GM21737 (cell line): ENCODE data around the gene TRMT44.

Source experiments
- ATAC-seq: cut with Tn5 transposase; IDR thresholded peaks from one replicate; pipeline ENCODE4 v1.9.1; 2021; ENCODE audit warnings: mild to moderate bottlenecking, moderate library complexity; ENCODE audit not compliant: unreplicated experiment

Gene TRMT44

DNA sequence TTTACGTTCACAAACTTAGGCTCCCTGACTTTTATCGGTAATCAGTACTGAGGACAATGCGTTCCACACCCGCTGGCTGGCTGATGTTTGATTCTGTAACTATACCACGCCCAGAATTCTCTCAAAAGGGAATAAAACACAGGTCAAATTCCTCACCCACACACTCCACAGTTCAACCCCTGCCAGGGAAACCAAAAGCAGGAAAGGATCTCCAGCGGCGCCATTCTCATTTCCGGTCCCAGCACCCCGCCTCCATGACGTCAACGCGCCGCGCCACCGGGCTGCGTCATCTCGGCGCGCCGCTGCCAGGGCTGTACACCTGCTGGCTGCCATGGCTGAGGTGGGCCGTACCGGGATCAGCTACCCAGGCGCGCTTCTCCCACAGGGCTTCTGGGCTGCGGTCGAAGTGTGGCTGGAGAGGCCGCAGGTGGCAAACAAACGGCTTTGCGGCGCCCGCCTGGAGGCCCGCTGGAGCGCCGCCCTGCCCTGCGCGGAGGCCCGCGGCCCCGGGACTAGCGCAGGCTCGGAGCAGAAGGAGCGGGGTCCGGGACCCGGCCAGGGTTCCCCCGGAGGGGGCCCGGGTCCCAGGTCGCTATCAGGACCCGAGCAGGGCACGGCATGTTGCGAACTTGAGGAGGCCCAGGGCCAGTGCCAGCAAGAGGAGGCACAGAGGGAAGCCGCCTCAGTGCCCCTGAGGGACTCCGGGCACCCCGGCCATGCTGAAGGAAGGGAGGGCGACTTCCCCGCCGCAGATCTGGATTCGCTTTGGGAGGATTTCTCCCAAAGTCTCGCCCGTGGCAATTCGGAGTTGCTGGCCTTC lies at the start of gene TRMT44, which contains the start of gene ACOX3:
TRMT44 (plus strand) TSS at position 286 of the 820 bp plus-strand sequence; CDS start at position 332, 46 bp downstream.
ACOX3 (minus strand) TSS at position 232 of the 820 bp plus-strand sequence. CDS start 24,202 bp downstream, outside the sequence.
- ATAC-seq, result peak; percentile 84

GRCh38 chr4:8391071-8391470 lies 49.5 kb upstream of the TRMT44 start:
- ATAC-seq, result no peak

DNA sequence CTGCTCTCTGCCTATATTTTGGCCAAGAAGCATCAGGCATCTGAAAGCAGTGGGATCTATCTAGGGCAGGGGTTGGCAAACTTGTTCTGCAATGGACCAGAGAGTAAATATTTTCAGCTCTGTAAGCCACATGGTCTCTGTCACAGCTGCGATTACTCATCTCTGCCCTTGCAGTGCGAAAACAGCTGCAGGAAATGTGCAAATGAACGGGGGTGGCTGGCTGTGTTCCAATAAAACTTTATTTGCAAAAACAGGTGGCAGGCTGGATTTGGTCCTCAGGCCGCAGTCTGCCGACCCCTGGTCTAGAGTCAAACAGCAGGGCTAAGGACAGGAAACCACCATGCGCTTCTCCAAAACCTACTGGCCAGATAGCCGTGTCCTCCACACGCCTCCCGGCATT lies 48.6 kb upstream of the TRMT44 start:
- ATAC-seq, result peak; percentile 74

DNA sequence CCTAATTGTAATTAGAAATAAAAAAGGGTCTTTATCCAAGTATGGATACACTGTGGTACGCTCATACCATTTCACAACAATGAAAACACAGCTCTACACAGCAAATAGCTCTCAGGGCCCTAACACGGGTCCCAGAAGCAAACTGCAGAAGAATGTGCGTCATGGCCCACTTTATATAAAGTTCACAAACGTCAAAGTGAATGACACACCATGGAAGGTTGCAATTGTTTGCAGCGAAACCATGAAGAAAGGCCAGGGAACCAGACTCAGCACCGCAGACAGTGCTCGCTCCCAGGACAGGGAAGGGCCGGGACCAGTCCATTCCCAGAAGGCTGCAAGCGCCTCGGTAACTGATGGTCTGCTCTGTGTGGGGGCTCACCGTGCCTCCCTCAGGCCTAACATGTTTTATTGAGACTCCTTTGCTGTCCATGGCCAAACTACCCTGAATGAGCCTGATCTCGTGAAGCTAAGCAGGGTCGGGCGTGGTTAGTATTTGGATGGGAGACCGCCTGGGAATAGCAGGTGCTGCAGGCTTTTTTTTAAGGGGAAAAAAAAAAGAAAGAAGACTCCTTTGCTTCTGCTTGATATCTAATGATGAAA lies 47.9 kb upstream of the TRMT44 start:
- no peak for ATAC-seq

GRCh38 chr4:8393593-8394038 lies 47.0 kb upstream of the TRMT44 start:
- no peak for ATAC-seq

DNA sequence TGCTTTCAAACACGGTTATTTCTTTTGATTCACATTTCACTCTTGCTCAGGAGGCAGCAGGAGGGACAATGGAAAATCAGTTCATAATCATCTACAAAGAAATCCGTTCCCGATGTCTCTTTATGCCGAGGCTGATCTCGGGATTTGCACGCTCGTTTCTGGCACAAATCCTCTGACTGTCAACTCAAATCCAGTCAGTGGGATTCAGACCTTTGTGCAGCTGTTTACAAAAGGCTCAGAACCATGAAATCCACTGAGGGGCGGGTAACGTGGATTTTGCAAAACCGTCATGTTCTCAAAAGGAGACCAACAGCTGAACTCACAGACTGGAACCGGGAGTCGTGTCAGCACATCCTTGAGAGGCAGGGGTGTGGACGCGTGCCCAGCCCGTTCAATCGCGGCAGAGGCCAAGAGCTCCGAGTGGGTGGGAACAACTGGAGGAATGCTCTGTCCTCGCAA lies 46.5 kb upstream of the TRMT44 start:
- ATAC-seq, result no peak

- ATAC-seq, result no peak
These were observed 45.8 kb upstream of the TRMT44 start for GRCh38 chr4:8394806-8395205.

GRCh38 chr4:8395504-8396296 lies 44.9 kb upstream of the TRMT44 start:
- no peak for ATAC-seq

DNA sequence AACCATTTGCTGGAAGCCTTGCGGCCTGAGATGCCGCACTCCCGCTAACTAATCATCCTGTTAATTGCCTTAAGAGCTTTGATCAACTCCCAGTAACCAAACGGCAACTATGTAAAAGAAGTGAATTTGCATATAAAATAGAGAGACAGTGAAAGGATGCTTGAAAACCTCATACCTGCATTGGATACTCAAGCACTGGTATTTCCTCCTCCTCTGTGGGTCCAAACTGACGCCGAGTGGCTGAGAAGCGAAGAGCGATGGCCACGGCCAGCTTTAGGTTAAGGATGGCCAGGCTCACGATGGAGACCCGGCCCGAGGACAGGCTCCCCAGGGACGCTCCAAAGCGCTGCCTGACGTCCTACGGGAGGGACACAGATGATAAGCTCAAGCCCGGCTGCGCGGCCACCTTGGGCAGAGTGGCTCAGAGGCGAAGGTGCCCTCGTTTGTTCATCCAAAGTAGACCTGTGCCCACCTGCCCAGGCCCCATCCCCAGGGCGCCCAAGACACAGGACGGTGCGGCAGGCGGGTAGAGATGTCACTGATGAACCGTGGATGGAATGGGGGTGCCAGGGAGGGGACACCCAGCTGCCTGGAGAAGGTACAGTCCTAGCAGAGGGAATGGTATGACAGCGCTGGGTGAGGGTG lies 43.7 kb upstream of the TRMT44 start:
- no peak for ATAC-seq

DNA sequence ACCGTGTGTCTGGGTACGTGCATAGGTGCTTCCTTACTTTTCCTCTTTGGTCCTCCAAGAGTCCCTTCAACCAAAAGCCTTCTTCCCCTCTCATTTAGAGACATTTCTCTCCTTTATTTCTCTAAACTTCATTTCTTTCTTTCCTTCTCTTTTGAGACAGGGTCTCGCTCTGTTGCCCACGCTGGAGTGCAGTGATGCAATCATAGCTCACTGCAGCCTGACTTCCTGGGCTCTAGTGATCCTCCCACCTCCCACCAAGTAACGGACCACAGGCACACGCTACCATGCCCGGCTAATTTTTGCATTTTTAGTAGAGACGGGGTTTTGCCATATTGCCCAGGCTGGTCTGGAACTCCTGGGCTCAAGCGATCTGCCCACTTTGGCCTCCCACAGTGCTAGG lies 42.2 kb upstream of the TRMT44 start:
- no peak for ATAC-seq

GRCh38 chr4:8399298-8399697 lies 41.3 kb upstream of the TRMT44 start:
- no peak for ATAC-seq

- ATAC-seq, result no peak
These were observed 39.8 kb upstream of the TRMT44 start for GRCh38 chr4:8400632-8401325.

GRCh38 chr4:8401665-8402064 lies 38.9 kb upstream of the TRMT44 start:
- ATAC-seq, result no peak

GRCh38 chr4:8402181-8402597 lies 38.4 kb upstream of the TRMT44 start:
- no peak for ATAC-seq

- no peak for ATAC-seq
These were observed 37.9 kb upstream of the TRMT44 start for GRCh38 chr4:8402640-8403039.

DNA sequence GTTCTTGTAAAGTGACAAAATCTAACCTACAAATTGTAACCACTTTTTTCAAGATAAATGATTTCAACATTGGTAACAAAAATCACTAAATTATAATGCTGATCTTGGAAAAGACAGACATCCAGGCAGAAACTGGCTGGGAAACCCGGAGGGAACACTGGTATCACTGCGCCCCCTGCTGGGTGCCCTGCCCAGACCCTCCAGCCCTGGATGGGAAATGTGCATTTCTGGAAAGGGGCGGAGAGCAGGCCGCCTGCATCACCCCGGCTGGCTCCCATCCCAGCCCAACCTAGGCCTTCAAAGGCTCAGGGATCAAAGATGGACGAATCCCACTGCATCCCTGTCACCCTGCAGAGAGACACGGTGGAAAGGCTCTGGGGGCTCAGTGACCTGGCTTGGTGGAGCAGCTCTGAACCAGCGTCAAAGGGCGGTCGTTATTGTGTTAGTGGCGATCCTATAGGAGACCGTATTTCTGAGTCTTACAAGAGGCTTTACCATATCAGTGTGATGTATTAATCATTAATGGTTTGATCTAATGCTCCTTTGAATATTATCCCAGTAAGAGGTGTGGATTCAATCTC lies 37.3 kb upstream of the TRMT44 start:
- no peak for ATAC-seq

- ATAC-seq, result no peak
These were observed 36.6 kb upstream of the TRMT44 start for GRCh38 chr4:8403976-8404375.

DNA sequence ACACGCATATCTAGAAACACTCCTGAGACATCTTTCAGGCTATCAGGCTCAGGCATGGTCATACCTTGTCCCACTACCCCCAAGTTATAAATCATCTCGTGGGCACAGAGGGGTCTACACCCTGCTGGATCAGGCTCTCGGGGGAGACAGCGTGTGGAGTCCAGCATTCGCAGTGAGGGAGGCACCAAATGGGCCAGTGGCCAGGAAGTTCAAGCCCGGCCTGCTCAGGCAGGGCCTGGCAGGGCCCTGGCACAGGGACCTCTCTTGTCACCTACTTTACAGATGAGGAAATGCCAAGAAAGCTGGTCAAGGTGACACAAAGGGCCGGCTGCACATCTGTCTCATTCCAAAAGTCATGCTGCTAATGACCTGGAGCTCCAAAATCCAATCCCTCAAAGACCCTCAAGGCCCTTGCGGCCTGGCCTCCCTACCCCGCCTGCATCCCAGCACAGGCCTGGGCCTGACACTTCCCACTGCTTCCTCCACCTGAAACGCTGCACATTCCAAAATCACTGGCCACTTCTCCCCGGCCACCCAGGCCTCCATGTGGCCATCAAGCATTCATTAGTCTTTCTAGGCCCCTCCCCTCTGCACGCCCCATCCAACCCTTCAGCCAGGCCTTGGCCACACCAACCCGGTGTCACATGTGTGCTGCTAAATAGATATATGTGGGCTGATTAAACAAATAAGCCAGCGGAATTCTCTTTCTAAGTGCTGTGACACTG lies 35.6 kb upstream of the TRMT44 start:
- no peak for ATAC-seq

DNA sequence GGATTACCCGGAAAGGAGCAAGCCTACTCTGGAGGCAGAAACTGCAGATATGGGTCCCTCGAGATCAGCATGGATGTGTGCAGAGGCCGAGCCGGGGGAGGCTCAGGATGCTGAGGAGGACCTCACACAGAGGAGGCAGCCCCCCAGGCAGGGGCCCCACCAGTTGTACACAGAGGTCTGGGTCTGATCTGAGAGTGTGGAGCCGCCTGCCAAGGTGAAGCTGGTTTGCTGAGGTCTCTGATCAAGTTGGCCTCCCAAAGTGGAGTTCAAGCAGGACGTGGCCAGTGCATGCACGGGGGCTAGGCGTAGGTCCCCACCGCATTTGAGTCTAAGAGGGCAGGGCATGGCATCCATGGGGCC lies 35.1 kb upstream of the TRMT44 start:
- no peak for ATAC-seq
